K562 (cell line): ENCODE measurements around the gene CASTOR1. TPM values are rescaled to one million over a fixed set of nuclear protein-coding genes. Genes with fewer than 3 reads are reported as not detected.

Source experiments
- ERF ChIP-seq: fragments of 450-650 bp; formaldehyde crosslinking; IDR thresholded peaks from 2 replicates; pipeline ENCODE4 v1.4.0; 2020; ENCODE audit warnings: mild to moderate bottlenecking, mixed read lengths
- JUN ChIP-seq, 2 experiments: sonication (generic) in 1 of 2; formaldehyde crosslinking in 1 of 2; IDR thresholded peaks; 2 replicates each; pipeline versions ENCODE4 v1.6.1 to v1.8.0; 2012 to 2022; ENCODE audit warnings: borderline replicate concordance in 2 of 2, mild to moderate bottlenecking in 2 of 2, improper control_type of control experiment in 1 of 2, low read depth in 1 of 2, low read length in 1 of 2, missing genetic modification reagents in 1 of 2
- RFX1 ChIP-seq: fragments of 450-650 bp; IDR thresholded peaks from 2 replicates; pipeline ENCODE4 v1.6.1; 2016; ENCODE audit warnings: mild to moderate bottlenecking, moderate library complexity
- SREBF2 ChIP-seq: sonication (generic); formaldehyde crosslinking; IDR thresholded peaks from 2 replicates; pipeline ENCODE4 v1.4.0; 2020; ENCODE audit warnings: mild to moderate bottlenecking, missing genetic modification reagents
- SRSF7 ChIP-seq: fragments of 200-400 bp; formaldehyde crosslinking; optimal IDR thresholded peaks from 2 replicates; pipeline ENCODE3; 2017; ENCODE audit warnings: mild to moderate bottlenecking, low read depth, low read length
- ZNF551 ChIP-seq: fragments of 250-450 bp; sonication (Bioruptor Pico); IDR thresholded peaks from 2 replicates; pipeline ENCODE4 v1.5.0; 2021; ENCODE audit warnings: mild to moderate bottlenecking, moderate library complexity
- polyA plus RNA-seq, 8 experiments: library from polyadenylated mRNA; depleted of rRNA in 4 of 8; stranded (reverse) in 5 of 8; unstranded in 3 of 8; fragments of >200 nt; fragmentation: Nextera tagmentation in 2 of 8; fragmentation: Illumina TruSeq in 1 of 8; extraction: Ambion mirVana in 2 of 8; extraction: Trizol in 1 of 8; gene quantifications; 2 replicates each; pipeline versions ENCODE4 v1.2.1 to v1.2.3, GENCODE V29; 2011 to 2014; ENCODE audit warnings: inconsistent platforms in 1 of 8, missing spikeins in 1 of 8
- total RNA-seq, 7 experiments: library from RNA; depleted of rRNA in 6 of 7; stranded (reverse); fragments of >200 nt in 6 of 7; fragmentation: Illumina TruSeq in 2 of 7; extraction: Trizol in 2 of 7; gene quantifications; 2 replicates each; pipeline versions ENCODE4 v1.2.1 to v1.2.3, GENCODE V29; 2011 to 2021; ENCODE audit warnings: low replicate concordance in 1 of 7
- TF ChIP-seq, protein P1 (sequence below): fragments of 450-650 bp; formaldehyde crosslinking; IDR thresholded peaks from 2 replicates; pipeline ENCODE4 v1.4.0; 2020; ENCODE audit warnings: mild to moderate bottlenecking, moderate library complexity
- TF ChIP-seq, protein P2 (sequence below), 2 experiments: IDR thresholded peaks; 2 replicates each; pipeline ENCODE4 v1.6.1; 2012; ENCODE audit warnings: improper control_type of control experiment in 2 of 2, low read depth in 2 of 2, low read length in 2 of 2, borderline replicate concordance in 1 of 2
- TF ChIP-seq, protein P3 (sequence below): fragments of 450-650 bp; IDR thresholded peaks from 2 replicates; pipeline ENCODE4 v1.6.1; 2016; ENCODE audit warnings: mild to moderate bottlenecking, moderate library complexity

CASTOR1 gene
- total and polyA plus RNA-seq, 9 of the 15 experiments (the other 6 are each of a cell fraction or from before 2014, with no cell fraction given) = 0.35 to 2.6 (median 1.1) TPM

DNA sequence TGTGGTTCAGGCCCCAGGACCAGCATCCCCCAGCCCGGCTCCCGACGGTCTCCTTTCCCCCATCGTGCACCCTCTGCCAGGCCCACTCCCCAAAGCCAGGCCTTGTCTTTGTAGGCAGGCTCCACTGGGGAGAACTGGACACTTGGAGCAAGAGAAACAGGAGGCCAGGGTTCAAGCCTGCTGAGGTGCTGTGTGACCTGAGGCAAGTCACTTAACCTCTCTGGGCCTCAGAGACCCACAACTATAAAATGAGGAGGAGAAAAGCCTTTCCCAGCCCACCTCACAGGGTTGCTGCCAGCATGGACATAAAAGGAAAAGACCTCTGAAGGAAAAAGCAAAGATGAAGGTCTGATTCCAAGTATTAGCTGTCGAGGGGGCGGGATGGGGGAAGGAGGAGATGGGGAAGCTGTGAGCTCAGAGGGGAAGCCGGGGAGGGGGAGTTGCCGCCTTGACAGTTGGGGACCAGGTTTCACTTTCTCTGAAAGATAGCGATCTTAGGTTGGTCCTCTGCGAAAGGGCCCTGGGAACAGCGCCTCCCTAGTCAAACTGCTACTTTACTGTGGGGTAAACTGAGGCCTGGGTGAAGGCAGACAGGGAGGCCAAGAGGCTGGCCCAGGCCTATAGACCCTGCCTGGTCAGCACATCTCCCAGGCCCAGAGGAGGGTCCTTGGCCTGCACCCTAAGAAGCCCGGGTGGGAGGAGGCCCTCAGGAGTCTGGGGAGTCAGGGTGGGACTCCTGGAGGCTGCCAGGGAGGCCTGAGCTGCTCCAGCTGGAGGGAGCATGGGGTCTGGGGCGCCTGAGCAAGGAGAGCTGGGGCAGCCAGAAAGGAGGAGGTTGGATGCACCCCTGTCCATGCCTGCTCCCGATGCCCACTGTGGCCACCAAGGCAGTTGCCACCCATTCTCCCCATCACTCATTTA is 21.7 kb downstream of the CASTOR1 start (continued):
- TF ChIP-seq, protein P1, sequence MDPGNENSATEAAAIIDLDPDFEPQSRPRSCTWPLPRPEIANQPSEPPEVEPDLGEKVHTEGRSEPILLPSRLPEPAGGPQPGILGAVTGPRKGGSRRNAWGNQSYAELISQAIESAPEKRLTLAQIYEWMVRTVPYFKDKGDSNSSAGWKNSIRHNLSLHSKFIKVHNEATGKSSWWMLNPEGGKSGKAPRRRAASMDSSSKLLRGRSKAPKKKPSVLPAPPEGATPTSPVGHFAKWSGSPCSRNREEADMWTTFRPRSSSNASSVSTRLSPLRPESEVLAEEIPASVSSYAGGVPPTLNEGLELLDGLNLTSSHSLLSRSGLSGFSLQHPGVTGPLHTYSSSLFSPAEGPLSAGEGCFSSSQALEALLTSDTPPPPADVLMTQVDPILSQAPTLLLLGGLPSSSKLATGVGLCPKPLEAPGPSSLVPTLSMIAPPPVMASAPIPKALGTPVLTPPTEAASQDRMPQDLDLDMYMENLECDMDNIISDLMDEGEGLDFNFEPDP (CRISPR knock-in tag) = no peak
- no peak for TF ChIP-seq ERF (CRISPR knock-in tag)
- no peak for TF ChIP-seq SREBF2 (CRISPR knock-in tag)
- TF ChIP-seq ZNF551 (CRISPR knock-in tag) = no peak
- TF ChIP-seq, protein P2, sequence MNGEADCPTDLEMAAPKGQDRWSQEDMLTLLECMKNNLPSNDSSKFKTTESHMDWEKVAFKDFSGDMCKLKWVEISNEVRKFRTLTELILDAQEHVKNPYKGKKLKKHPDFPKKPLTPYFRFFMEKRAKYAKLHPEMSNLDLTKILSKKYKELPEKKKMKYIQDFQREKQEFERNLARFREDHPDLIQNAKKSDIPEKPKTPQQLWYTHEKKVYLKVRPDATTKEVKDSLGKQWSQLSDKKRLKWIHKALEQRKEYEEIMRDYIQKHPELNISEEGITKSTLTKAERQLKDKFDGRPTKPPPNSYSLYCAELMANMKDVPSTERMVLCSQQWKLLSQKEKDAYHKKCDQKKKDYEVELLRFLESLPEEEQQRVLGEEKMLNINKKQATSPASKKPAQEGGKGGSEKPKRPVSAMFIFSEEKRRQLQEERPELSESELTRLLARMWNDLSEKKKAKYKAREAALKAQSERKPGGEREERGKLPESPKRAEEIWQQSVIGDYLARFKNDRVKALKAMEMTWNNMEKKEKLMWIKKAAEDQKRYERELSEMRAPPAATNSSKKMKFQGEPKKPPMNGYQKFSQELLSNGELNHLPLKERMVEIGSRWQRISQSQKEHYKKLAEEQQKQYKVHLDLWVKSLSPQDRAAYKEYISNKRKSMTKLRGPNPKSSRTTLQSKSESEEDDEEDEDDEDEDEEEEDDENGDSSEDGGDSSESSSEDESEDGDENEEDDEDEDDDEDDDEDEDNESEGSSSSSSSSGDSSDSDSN (IDR thresholded peaks at IDR 0.05; ENCODE audit: borderline replicate concordance in 1 of 2, low read depth in 2 of 2, low read length in 2 of 2) = no peak
- TF ChIP-seq SRSF7 = no peak
- no peak for TF ChIP-seq RFX1
- TF ChIP-seq, protein P3, sequence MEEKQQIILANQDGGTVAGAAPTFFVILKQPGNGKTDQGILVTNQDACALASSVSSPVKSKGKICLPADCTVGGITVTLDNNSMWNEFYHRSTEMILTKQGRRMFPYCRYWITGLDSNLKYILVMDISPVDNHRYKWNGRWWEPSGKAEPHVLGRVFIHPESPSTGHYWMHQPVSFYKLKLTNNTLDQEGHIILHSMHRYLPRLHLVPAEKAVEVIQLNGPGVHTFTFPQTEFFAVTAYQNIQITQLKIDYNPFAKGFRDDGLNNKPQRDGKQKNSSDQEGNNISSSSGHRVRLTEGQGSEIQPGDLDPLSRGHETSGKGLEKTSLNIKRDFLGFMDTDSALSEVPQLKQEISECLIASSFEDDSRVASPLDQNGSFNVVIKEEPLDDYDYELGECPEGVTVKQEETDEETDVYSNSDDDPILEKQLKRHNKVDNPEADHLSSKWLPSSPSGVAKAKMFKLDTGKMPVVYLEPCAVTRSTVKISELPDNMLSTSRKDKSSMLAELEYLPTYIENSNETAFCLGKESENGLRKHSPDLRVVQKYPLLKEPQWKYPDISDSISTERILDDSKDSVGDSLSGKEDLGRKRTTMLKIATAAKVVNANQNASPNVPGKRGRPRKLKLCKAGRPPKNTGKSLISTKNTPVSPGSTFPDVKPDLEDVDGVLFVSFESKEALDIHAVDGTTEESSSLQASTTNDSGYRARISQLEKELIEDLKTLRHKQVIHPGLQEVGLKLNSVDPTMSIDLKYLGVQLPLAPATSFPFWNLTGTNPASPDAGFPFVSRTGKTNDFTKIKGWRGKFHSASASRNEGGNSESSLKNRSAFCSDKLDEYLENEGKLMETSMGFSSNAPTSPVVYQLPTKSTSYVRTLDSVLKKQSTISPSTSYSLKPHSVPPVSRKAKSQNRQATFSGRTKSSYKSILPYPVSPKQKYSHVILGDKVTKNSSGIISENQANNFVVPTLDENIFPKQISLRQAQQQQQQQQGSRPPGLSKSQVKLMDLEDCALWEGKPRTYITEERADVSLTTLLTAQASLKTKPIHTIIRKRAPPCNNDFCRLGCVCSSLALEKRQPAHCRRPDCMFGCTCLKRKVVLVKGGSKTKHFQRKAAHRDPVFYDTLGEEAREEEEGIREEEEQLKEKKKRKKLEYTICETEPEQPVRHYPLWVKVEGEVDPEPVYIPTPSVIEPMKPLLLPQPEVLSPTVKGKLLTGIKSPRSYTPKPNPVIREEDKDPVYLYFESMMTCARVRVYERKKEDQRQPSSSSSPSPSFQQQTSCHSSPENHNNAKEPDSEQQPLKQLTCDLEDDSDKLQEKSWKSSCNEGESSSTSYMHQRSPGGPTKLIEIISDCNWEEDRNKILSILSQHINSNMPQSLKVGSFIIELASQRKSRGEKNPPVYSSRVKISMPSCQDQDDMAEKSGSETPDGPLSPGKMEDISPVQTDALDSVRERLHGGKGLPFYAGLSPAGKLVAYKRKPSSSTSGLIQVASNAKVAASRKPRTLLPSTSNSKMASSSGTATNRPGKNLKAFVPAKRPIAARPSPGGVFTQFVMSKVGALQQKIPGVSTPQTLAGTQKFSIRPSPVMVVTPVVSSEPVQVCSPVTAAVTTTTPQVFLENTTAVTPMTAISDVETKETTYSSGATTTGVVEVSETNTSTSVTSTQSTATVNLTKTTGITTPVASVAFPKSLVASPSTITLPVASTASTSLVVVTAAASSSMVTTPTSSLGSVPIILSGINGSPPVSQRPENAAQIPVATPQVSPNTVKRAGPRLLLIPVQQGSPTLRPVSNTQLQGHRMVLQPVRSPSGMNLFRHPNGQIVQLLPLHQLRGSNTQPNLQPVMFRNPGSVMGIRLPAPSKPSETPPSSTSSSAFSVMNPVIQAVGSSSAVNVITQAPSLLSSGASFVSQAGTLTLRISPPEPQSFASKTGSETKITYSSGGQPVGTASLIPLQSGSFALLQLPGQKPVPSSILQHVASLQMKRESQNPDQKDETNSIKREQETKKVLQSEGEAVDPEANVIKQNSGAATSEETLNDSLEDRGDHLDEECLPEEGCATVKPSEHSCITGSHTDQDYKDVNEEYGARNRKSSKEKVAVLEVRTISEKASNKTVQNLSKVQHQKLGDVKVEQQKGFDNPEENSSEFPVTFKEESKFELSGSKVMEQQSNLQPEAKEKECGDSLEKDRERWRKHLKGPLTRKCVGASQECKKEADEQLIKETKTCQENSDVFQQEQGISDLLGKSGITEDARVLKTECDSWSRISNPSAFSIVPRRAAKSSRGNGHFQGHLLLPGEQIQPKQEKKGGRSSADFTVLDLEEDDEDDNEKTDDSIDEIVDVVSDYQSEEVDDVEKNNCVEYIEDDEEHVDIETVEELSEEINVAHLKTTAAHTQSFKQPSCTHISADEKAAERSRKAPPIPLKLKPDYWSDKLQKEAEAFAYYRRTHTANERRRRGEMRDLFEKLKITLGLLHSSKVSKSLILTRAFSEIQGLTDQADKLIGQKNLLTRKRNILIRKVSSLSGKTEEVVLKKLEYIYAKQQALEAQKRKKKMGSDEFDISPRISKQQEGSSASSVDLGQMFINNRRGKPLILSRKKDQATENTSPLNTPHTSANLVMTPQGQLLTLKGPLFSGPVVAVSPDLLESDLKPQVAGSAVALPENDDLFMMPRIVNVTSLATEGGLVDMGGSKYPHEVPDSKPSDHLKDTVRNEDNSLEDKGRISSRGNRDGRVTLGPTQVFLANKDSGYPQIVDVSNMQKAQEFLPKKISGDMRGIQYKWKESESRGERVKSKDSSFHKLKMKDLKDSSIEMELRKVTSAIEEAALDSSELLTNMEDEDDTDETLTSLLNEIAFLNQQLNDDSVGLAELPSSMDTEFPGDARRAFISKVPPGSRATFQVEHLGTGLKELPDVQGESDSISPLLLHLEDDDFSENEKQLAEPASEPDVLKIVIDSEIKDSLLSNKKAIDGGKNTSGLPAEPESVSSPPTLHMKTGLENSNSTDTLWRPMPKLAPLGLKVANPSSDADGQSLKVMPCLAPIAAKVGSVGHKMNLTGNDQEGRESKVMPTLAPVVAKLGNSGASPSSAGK = no peak
- no peak for TF ChIP-seq JUN (IDR thresholded peaks at IDR 0.05; ENCODE audit: borderline replicate concordance, low read depth, low read length)
- no peak for TF ChIP-seq JUN (CRISPR knock-in tag; IDR thresholded peaks at IDR 0.05; ENCODE audit: borderline replicate concordance)
